Measurements from ENCODE around the gene NOS1AP.

Gene NOS1AP

DNA sequence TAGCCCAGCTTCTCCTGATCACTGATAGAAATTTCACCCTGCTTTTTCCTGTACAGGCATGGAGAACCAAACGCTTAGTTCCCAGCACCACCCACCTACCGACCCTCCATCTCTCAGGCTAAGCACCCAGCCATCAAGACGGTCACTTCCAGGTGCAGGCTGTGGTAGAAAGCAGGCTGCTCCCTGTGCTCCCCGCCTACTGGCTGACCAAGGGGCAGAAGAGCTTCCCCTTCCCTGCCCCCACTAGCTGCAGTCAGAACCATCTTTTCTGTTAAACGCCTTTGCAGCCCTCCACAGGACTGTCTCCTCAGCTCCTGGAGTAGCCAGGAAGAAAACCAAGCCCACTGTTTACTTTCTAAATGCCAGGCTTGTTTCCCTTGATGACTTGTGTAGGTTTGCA lies 284.2 kb downstream of the NOS1AP start:
- no peak for ATAC-seq
- TF ChIP-seq ESRRG (CRISPR knock-in tag; IDR thresholded peaks at IDR 0.05) (no peak), PATZ1 (CRISPR knock-in tag; IDR thresholded peaks at IDR 0.05; ENCODE audit: borderline replicate concordance) (no peak), TOX (CRISPR knock-in tag; IDR thresholded peaks at IDR 0.05; ENCODE audit: borderline replicate concordance) (no peak), ZFP3 (CRISPR knock-in tag; IDR thresholded peaks at IDR 0.05) (no peak), TCF4 (CRISPR knock-in tag; IDR thresholded peaks at IDR 0.05; ENCODE audit: borderline replicate concordance) (no peak), OSR1 (CRISPR knock-in tag; IDR thresholded peaks at IDR 0.05) (no peak), POU6F1 (CRISPR knock-in tag; IDR thresholded peaks at IDR 0.05; ENCODE audit: borderline replicate concordance, low read depth) (no peak), PPARA (CRISPR knock-in tag; IDR thresholded peaks at IDR 0.05; ENCODE audit: borderline replicate concordance) (no peak), TSHZ2 (CRISPR knock-in tag; IDR thresholded peaks at IDR 0.05) (no peak), CSRNP3 (CRISPR knock-in tag; IDR thresholded peaks at IDR 0.05) (no peak), ZNF565 (CRISPR knock-in tag; conservative IDR thresholded peaks at IDR 0.05; ENCODE audit: low read depth) (no peak), ZFP30 (CRISPR knock-in tag; IDR thresholded peaks at IDR 0.05) (no peak), BACH2 (CRISPR knock-in tag; IDR thresholded peaks at IDR 0.05; ENCODE audit: borderline replicate concordance) (no peak), GLIS3 (CRISPR knock-in tag; IDR thresholded peaks at IDR 0.05) (no peak)
- TF ChIP-seq, protein P1, sequence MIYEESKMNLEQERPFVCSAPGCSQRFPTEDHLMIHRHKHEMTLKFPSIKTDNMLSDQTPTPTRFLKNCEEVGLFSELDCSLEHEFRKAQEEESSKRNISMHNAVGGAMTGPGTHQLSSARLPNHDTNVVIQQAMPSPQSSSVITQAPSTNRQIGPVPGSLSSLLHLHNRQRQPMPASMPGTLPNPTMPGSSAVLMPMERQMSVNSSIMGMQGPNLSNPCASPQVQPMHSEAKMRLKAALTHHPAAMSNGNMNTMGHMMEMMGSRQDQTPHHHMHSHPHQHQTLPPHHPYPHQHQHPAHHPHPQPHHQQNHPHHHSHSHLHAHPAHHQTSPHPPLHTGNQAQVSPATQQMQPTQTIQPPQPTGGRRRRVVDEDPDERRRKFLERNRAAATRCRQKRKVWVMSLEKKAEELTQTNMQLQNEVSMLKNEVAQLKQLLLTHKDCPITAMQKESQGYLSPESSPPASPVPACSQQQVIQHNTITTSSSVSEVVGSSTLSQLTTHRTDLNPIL (CRISPR knock-in tag; IDR thresholded peaks at IDR 0.05; ENCODE audit: low read depth): no peak

GRCh38 chr1:162357681-162358266 lies 288.3 kb downstream of the NOS1AP start:
- no peak for TF ChIP-seq ZNF70 (CRISPR knock-in tag; IDR thresholded peaks at IDR 0.05)
- no peak for TF ChIP-seq ZC3H10 (CRISPR knock-in tag; IDR thresholded peaks at IDR 0.05)
- TF ChIP-seq SNAI2 (CRISPR knock-in tag; IDR thresholded peaks at IDR 0.05): no peak
- no peak for TF ChIP-seq ZFP30 (CRISPR knock-in tag; IDR thresholded peaks at IDR 0.05)
- no peak for TF ChIP-seq ESRRG (CRISPR knock-in tag; IDR thresholded peaks at IDR 0.05)
- no peak for TF ChIP-seq ZFP3 (CRISPR knock-in tag; IDR thresholded peaks at IDR 0.05)
- TF ChIP-seq ARNTL (CRISPR knock-in tag; IDR thresholded peaks at IDR 0.05; ENCODE audit: borderline replicate concordance, low read depth): no peak
- TF ChIP-seq RARB (CRISPR knock-in tag; IDR thresholded peaks at IDR 0.05): no peak
- no peak for TF ChIP-seq TCF4 (CRISPR knock-in tag; IDR thresholded peaks at IDR 0.05; ENCODE audit: borderline replicate concordance)
- no peak for TF ChIP-seq POU6F1 (CRISPR knock-in tag; IDR thresholded peaks at IDR 0.05; ENCODE audit: borderline replicate concordance, low read depth)
- TF ChIP-seq CSRNP3 (CRISPR knock-in tag; IDR thresholded peaks at IDR 0.05): no peak
- no peak for TF ChIP-seq TOX (CRISPR knock-in tag; IDR thresholded peaks at IDR 0.05; ENCODE audit: borderline replicate concordance)
- TF ChIP-seq BACH2 (CRISPR knock-in tag; IDR thresholded peaks at IDR 0.05; ENCODE audit: borderline replicate concordance): no peak
- no peak for TF ChIP-seq PATZ1 (CRISPR knock-in tag; IDR thresholded peaks at IDR 0.05; ENCODE audit: borderline replicate concordance)
- TF ChIP-seq OSR1 (CRISPR knock-in tag; IDR thresholded peaks at IDR 0.05): no peak
- TF ChIP-seq, protein P1 (CRISPR knock-in tag; IDR thresholded peaks at IDR 0.05; ENCODE audit: low read depth): no peak
- no peak for TF ChIP-seq PPARA (CRISPR knock-in tag; IDR thresholded peaks at IDR 0.05; ENCODE audit: borderline replicate concordance)
- TF ChIP-seq ZNF8 (CRISPR knock-in tag; IDR thresholded peaks at IDR 0.05): no peak
- TF ChIP-seq GLIS3 (CRISPR knock-in tag; IDR thresholded peaks at IDR 0.05): no peak
- TF ChIP-seq ISL1 (CRISPR knock-in tag; IDR thresholded peaks at IDR 0.05): no peak
- ATAC-seq: peak; percentile 85

All from SK-N-SH treated with all-trans-retinoic acid at 6 μM for 48 hours (cell line).